Loucy (cell line): ENCODE measurements around the gene DENND5B.

Experiments used
- CTCF ChIP-seq: fragments of 200-600 bp; sonication (generic); conservative IDR thresholded peaks from 2 replicates; pipeline ENCODE4 v1.5.1; 2014; ENCODE audit warnings: mild to moderate bottlenecking, antibody characterized with exemption, low read length
- EZH2phosphoT487 ChIP-seq: fragments of 200-600 bp; IDR thresholded peaks from 2 replicates; pipeline ENCODE4 v1.6.1; 2018; ENCODE audit warnings: antibody characterized with exemption, mild to moderate bottlenecking, moderate library complexity, borderline replicate concordance

GRCh38 chr12:31488737-31489338 is 102.1 kb downstream of the DENND5B start:
- TF ChIP-seq CTCF = no peak
- no peak for TF ChIP-seq EZH2phosphoT487
